ENCODE results near the gene DBN1.

The DBN1 gene

DNA sequence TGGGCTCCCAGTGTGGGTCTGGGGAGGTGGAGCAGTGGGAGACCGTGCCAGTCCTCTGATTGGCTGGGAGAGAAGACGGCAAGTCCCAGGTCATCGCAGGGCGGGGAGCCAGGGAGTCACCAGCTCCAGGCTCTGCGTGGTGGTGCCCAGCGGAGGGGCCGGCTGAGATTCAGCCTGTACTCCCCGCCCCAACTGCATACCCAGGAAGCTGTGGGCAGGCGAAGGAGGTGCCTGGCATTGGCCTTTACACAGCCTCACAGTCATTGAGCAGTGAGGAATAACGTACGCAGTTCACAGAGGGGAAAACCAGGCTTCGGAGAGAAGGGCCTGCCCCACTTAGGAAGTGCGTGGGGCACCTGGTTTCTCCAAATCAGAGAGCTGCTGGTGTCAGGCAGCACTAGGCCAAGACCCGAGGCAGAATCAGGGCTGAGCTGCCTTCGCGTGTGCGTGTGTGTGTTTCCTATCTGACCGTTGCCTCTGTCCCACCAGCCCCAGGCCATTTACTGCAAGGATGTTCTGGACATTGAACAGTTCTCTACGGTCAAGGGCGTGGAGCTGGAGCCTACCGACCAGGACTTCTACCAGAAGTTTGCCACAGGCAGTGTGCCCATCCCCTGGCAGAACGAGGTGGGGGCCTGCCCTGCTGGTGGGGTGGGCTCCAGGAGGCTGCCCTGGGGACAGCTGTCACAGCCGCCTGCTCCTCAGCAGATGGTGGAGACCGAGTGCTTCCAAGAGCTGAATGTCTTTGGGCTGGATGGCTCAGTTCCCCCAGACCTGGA lies 33.0 kb downstream of the DBN1 start:
- Histone ChIP-seq H3K36me3 (replicated peaks; ENCODE audit: low read depth, low read length) (peaks cover 12% of the 10 kb centered on the region), H3K27ac (ENCODE audit: low read length) (no peak overlapping the region), H3K27me3 (ENCODE audit: low read depth, low read length) (no peaks in the 10 kb centered on the region), H3K9me3 (ENCODE audit: insufficient read depth, low read length) (no peaks in the 10 kb centered on the region), H4K20me1 (ENCODE audit: insufficient read depth, low read length) (no peaks in the 10 kb centered on the region; the same call in 1 of the 2 replicates), H3K79me2 (ENCODE audit: low read length) (no peaks in the 10 kb centered on the region), H3K4me3 (ENCODE audit: low read length) (no peak overlapping the region), H3K9ac (ENCODE audit: low read length) (no peak overlapping the region), H2AFZ (ENCODE audit: low read depth, low read length) (no peak overlapping the region), H3K4me2 (ENCODE audit: low read length) (no peak overlapping the region), H3K4me1 (ENCODE audit: low read length) (peaks cover 13% of the 10 kb centered on the region)
- TF ChIP-seq EZH2phosphoT487 (IDR thresholded peaks at IDR 0.05; ENCODE audit: low read depth) = no peak
- TF ChIP-seq, protein P1, sequence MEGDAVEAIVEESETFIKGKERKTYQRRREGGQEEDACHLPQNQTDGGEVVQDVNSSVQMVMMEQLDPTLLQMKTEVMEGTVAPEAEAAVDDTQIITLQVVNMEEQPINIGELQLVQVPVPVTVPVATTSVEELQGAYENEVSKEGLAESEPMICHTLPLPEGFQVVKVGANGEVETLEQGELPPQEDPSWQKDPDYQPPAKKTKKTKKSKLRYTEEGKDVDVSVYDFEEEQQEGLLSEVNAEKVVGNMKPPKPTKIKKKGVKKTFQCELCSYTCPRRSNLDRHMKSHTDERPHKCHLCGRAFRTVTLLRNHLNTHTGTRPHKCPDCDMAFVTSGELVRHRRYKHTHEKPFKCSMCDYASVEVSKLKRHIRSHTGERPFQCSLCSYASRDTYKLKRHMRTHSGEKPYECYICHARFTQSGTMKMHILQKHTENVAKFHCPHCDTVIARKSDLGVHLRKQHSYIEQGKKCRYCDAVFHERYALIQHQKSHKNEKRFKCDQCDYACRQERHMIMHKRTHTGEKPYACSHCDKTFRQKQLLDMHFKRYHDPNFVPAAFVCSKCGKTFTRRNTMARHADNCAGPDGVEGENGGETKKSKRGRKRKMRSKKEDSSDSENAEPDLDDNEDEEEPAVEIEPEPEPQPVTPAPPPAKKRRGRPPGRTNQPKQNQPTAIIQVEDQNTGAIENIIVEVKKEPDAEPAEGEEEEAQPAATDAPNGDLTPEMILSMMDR (IDR thresholded peaks at IDR 0.05; ENCODE audit: low read depth, low read length) = no peak

DNA sequence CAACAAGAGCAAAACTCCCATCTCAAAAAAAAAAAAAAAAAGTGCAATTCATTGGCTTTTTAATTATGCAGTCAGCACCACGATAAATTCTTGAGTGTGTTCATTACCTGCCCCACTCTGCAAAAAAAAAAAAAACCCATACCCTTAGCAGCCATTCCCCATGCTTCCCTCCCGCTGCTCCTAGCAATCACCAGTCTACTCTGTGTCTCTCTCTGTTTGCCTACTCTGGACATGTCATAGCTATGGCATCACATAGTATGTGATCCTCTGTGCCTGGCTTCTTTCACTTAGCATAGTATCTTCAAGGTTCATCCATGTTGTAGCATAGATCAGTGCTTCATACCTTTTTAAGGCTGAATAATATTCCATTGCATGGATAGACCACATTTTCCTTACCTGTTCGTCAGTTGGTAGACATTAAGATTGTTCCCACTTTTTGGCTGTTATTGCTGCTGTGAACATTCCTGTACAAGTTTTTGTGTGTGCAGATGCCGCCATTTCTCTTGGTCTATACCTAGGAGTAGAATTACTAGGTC lies 33.8 kb downstream of the DBN1 start:
- Histone ChIP-seq H3K27me3 (ENCODE audit: low read depth, low read length) (no peaks in the 10 kb centered on the region), H3K36me3 (replicated peaks; ENCODE audit: low read depth, low read length) (peaks cover 17% of the 10 kb centered on the region), H4K20me1 (ENCODE audit: insufficient read depth, low read length) (no peaks in the 10 kb centered on the region; the same call in 1 of the 2 replicates), H3K4me1 (ENCODE audit: low read length) (peaks cover 4% of the 10 kb centered on the region), H3K27ac (ENCODE audit: low read length) (no peak overlapping the region), H3K79me2 (ENCODE audit: low read length) (no peaks in the 10 kb centered on the region), H2AFZ (ENCODE audit: low read depth, low read length) (no peak overlapping the region), H3K9ac (ENCODE audit: low read length) (no peak overlapping the region), H3K4me3 (ENCODE audit: low read length) (no peak overlapping the region), H3K9me3 (ENCODE audit: insufficient read depth, low read length) (no peaks in the 10 kb centered on the region), H3K4me2 (ENCODE audit: low read length) (no peak overlapping the region)
- TF ChIP-seq, protein P1 (IDR thresholded peaks at IDR 0.05; ENCODE audit: low read depth, low read length) = no peak
- no peak for TF ChIP-seq EZH2phosphoT487 (IDR thresholded peaks at IDR 0.05; ENCODE audit: low read depth)

DNA sequence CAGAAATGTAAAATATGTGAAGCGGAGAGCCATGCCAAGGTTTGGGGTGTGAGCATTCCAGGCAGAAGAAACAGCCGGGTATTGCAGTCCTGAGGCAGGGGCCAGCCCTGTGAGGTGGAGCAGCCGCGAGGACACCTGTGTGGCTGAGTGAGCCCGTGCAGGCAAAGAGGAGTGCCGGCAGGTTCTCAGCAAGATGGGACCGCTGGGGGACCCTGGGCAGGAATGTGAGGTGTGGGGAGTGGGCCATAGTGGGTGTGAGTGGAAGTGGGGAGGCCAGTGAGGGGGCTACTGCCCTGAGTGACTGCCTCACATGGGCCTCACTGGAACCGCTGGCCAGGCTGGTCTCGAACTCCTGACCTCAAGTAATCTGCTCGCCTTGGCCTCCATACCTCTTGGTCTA lies 35.0 kb downstream of the DBN1 start:
- no peaks in the 10 kb centered on the region for H3K27me3 ChIP-seq (ENCODE audit: low read depth, low read length)
- H3K36me3 ChIP-seq (replicated peaks; ENCODE audit: low read depth, low read length) = peaks cover 23% of the 10 kb centered on the region
- TF ChIP-seq EZH2phosphoT487 (IDR thresholded peaks at IDR 0.05; ENCODE audit: low read depth) = no peak
- TF ChIP-seq, protein P1 (IDR thresholded peaks at IDR 0.05; ENCODE audit: low read depth, low read length) = no peak
- no peaks in the 10 kb centered on the region for H3K79me2 ChIP-seq (ENCODE audit: low read length)
- H3K4me1 ChIP-seq (ENCODE audit: low read length) = no peaks in the 10 kb centered on the region
- no peak overlapping the region for H3K27ac ChIP-seq (ENCODE audit: low read length)
- H3K4me2 ChIP-seq (ENCODE audit: low read length) = no peak overlapping the region
- H3K9me3 ChIP-seq (ENCODE audit: insufficient read depth, low read length) = no peaks in the 10 kb centered on the region
- no peak overlapping the region for H3K4me3 ChIP-seq (ENCODE audit: low read length)
- no peak overlapping the region for H3K9ac ChIP-seq (ENCODE audit: low read length)
- H4K20me1 ChIP-seq (ENCODE audit: insufficient read depth, low read length) = no peaks in the 10 kb centered on the region; the same call in 1 of the 2 replicates
- H2AFZ ChIP-seq (ENCODE audit: low read depth, low read length) = no peak overlapping the region

DNA sequence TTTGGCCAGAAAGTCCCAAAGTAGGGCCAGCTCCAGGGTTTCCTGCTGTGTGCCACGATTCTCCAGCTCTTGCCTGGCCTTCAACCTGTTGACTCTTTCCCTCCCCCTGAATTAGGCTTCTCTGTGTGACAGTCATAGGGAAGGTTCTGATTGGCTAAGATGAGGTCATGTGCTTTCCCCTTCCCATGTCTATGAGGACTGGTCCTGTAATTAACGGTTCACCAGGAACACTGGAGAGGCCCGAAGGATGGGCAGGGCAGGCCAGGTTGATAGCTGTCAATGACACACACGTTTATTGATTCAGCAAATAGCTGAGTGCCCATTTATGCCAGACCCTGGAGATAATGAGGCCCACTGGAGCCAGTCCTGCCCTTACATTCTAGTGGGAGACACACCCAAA lies 35.8 kb downstream of the DBN1 start:
- Histone ChIP-seq H4K20me1 (ENCODE audit: insufficient read depth, low read length) (no peaks in the 10 kb centered on the region; the same call in 1 of the 2 replicates), H3K79me2 (ENCODE audit: low read length) (no peaks in the 10 kb centered on the region), H3K27ac (ENCODE audit: low read length) (no peak overlapping the region), H3K4me2 (ENCODE audit: low read length) (no peak overlapping the region), H3K9me3 (ENCODE audit: insufficient read depth, low read length) (no peaks in the 10 kb centered on the region), H3K4me1 (ENCODE audit: low read length) (no peaks in the 10 kb centered on the region), H3K36me3 (replicated peaks; ENCODE audit: low read depth, low read length) (peaks cover 26% of the 10 kb centered on the region), H3K9ac (ENCODE audit: low read length) (no peak overlapping the region), H3K4me3 (ENCODE audit: low read length) (no peak overlapping the region), H3K27me3 (ENCODE audit: low read depth, low read length) (no peaks in the 10 kb centered on the region), H2AFZ (ENCODE audit: low read depth, low read length) (no peak overlapping the region)
- no peak for TF ChIP-seq EZH2phosphoT487 (IDR thresholded peaks at IDR 0.05; ENCODE audit: low read depth)
- TF ChIP-seq, protein P1 (IDR thresholded peaks at IDR 0.05; ENCODE audit: low read depth, low read length) = no peak
